H4 (cell line): ENCODE data around the gene TMEM131L. TPM values are rescaled to one million over a fixed set of nuclear protein-coding genes. Genes with fewer than 3 reads are reported as not detected.
"Not testable (repeated sequence)": the region's sequence is repeated elsewhere in the genome, so short reads cannot be mapped to it uniquely, and the experiment has no call there.

ENCODE experiments used
- DNase-seq: peaks from one replicate; pipeline ENCODE4 v3.0.0-alpha.2; 2015; ENCODE audit warnings: low spot score
- total RNA-seq: library from RNA; depleted of rRNA; stranded (reverse); fragments of >200 nt; shearing (Covaris generic); gene quantifications from 2 replicates; pipeline ENCODE4 v1.2.3, GENCODE V29; 2014

The TMEM131L gene
- total RNA-seq, 1 experiment from 2014 or later = 14.2 TPM

DNA sequence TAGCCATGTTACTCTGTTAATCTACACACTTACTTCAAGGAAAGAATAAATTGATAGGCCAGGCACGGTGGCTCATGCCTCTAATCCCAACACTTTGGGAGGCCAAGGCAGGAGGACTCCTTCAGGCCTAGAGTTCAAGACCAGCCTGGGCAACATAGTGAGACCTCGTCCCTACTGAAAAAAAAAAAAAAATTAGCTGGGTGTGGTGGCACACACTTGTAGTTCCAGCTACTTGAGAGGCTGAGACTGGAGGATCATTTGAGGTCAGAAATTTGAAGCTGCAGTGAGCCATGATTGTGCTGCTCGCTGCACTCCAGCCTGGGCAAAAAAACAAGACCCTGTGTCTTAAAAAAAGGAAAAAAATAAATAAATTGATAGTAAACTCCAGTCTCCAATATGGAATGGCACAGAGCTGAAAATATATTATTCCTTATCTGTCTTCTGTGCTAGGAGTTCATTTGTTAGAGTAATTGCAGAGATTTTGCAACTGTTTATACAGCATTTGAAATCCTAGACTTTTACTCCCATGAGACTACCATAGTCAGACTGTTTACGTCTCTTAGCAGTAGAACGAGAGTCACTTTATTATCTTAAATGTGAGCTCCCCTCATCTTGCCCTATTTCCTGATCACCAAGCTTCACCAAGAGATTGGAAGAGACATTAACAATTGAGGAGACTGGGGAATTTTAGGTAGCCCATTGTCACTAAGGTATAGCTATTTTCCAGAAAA lies 18.8 kb upstream of the TMEM131L start:
- DNase-seq = peak; percentile 71

DNA sequence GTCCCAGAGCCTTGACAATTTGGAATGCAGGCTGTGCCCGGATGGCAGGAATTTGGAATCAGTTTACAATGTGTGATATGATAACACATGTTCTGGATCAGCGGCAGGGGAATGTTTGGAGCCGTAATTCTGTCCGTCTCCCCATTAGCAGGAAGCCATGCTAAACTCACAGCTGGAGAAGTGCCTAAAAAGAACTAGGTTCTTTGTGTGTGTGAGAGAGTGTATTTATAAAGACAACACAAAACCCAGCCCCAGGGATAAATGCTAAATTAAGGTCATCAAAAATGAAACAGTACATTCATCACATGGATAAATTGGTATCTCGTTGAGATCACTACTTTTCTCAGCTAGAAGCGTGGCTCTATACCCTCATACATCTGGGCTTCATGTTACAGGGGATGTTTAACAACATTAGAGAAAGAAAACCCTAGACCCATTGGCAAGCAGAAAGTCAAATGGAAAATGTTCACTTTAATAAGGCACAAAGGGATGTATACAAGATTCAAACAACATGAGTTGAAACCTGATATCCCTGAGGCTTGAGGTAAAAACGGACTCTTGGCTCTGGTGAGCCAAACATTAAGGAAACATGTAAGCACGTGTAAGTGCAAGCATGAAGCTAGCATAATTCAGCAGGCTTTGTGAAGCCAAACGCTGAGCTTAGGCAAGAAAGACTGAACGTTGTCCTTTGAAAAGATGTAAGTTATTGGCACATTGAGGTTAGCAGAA lies 18.0 kb upstream of the TMEM131L start:
- DNase-seq = peak; percentile 83

DNA sequence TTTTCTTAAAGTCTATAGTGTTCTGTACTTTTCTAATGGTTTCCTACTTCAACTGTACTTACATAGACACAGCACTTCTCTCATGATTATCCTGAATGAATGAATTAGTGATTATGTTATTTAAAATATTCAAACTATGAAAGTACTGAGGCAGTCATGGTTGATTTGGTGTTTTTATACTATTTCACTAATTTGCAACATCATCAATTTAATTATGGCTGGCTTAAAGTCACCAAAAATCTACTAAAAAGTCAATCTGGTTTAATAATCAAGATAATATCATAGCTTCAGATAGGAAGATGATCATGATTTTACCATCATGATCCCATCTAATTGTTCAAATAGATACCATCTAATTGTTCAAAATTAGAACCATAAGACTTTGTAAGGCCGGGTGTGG lies 16.8 kb upstream of the TMEM131L start:
- DNase-seq = no peak

- no peak for DNase-seq
These were observed 15.6 kb upstream of the TMEM131L start for GRCh38 chr4:153450544-153450917.

DNA sequence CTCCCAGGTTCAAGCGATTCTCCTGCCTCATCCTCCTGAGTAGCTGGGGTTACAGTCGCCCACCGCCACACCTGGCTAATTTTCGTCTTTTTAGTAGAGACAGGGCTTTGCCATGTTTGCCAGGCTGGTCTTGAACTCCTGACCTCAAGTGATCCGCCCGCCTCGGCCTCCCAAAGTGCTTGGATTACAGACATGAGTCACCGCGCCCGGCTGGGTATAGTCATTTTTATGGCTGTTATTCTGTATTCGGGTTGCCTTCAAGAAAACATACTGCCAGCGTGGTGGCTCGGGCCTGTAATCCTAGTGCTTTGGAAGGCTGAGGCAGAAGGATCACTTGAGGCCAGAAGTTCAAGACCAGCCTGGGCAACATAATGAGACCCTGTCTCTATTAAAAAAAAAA lies 15.0 kb upstream of the TMEM131L start:
- DNase-seq = peak; percentile 64

DNA sequence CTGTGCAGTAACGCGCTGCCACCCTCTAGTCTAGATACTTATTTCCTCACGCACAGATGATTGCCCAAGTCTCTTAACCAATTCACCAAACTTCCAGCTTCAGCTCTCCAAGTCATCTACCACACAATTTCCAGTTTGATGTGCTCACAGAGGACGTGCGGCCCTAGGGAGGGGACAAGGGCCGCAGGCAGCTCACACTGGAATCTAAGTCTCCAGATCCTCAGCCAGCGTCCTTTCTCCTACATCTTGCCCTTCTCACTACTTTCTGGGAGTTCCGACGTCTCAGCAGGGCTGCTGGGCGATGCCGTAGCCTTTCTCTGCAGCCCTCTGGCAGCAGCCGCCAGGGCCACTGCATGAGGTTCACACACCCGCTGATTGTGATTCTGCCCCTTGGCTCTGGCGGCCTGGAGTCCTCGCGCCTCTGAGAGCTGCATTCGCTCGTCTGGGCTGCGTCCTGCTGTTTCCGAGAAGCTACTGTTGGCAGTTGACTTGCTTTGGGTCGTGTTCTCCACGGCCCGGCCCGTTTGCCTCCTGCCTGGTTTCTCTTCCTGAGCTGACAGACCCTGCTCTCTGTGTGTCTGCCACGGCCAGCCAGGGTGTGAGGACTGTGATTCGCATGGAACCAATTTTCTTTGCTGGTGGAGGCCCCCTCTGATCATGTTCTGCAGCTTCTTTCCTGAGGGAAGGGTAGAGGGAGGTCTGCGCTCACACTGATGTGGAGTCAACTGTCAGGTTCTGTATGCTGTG lies 14.1 kb upstream of the TMEM131L start:
- DNase-seq = no peak

DNA sequence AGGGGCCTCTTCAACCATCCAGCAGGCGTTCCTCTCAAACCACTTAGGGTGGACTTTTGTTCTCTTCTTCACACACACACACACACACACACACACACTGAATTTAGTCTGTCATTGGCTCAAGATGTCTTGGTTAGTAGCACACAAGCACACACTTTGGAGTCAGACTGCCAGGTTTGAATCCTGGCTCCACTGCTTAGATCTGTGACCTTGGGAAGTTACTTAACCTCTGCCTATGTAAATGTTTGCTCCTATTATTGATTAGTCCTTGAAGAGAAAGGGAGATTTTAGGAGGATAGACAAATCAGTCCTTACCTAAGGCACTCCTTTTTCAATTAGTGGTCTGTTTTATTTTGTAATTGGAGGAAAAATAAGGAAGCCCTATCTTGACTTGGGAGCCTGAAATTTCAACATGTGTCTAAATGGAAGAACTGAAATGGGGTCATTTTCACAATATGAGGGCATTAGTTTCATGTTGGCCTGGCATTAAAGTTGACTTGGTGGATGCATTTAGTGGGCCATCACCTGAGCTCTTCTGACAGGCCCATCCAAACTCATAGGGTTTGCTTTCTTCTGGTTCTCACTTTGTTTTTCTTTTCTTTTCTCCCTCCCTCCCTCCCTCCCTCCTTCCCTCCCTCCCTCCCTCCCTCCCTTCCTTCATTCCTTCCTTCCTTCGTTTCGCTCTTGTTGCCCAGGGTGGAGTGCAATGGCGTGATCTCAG lies 13.3 kb upstream of the TMEM131L start:
- DNase-seq = no peak

DNA sequence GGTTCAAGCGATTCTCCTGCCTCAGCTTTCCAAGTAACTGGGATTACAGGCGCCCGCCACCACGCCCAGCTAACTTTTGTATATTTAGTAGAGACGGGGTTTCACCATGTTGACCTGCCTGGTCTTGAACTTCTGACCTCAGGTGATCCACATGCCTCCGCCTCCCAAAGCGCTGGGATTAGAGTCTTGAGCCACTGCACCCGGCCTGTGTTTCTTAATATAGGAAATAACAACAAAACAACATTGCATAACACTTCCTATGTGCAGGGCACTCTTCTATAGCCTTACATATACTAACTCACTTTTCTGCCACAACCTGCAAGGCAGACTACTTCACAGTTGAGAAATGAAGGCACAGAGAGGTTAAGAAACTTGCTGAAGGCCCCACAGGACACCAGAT lies 12.8 kb upstream of the TMEM131L start:
- no peak for DNase-seq

- DNase-seq = no peak
These were observed 7.2 kb upstream of the TMEM131L start for GRCh38 chr4:153458969-153459368.

DNA sequence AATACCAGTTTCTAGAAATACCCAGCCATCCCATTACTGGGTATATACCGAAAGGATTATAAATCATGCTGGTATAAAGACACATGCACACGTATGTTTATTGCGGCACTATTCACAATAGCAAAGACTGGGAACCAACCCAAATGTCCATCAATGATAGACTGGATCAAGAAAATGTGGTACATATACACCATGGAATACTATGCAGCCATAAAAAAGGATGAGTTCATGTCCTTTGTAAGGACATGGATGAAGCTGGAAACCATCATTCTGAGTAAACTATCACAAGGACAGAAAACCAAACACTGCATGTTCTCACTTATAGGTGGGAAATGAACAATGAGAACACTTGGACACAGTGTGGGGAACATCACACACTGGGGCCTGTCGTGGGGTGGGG lies 4.6 kb upstream of the TMEM131L start:
- DNase-seq = not testable (repeated sequence)

GRCh38 chr4:153464068-153464467 lies 2.1 kb upstream of the TMEM131L start:
- peak; percentile 30 for DNase-seq

- no peak for DNase-seq
These were observed 1.0 kb upstream of the TMEM131L start for GRCh38 chr4:153465140-153465539.

DNA sequence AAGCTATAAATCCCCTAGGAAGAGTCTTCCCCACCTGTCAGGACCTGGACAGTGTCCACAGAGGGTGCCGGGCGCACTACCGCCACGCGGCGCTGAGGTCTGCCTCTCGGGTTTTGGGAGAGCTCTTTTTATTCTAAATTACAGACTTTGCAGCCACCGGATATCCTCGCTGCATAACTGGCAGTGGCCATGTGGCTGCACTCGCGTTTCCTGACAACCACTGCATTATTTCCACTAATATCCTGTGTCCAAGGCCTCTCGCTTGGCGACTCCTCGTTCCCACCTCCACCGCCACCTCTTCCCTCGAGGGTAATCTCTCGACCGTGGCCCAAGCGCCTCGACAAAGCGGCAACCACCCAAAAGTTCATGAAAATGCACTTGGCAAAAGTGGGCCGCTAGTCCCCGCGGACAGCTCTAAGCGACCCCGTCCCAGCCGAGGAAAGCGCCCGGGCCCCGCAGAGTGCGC lies 512 bp upstream of the TMEM131L start:
- peak; percentile 46 for DNase-seq

DNA sequence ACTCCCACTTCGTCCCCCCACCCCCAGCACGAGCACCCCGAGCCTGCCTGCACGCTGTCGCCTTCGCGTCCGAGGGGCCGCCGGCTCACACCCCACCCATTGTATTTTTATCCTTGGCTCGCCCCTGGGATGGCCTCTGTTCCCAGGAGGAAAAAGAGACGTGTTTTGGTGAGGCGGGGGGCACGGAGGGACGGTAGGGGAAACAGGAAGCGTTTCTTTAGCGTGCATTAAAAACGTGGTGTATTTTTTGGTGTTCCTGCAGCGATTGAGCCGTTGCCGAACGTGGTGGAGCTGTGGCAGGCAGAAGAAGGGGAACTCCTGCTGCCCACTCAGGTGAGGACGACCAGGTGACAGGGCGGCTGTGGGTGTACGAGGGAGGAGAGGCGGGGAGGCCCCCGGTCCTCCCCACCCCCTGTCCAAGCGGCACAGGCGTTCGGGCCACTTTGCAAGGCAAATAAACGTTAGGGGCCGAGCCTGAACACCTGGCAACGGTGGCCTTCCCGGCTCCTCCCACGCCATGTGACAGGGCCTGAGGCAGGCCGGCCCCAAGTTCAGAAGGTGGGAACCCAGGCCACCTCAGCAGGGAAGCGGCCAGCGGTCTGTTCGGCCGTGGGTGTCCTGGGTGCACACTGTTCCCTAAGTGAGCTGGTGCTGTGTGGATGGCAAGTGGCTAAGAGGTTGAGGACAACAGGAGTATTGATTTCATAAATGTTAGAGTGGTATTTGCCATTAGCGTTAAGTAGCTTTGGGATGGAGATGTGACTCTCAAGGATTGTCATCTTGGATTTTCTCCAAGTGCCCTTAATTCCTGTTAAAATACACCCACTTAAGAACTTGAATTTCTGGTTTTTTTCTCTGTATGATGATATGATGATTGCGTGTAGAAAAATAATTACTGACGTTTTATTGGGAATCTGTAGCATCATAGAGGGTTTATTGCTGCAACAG lies 1.1 kb downstream of the TMEM131L start:
- no peak for DNase-seq

GRCh38 chr4:153467897-153468262 lies 1.7 kb downstream of the TMEM131L start:
- DNase-seq = no peak

GRCh38 chr4:153468587-153468986 lies 2.4 kb downstream of the TMEM131L start:
- no peak for DNase-seq

GRCh38 chr4:153469031-153469430 lies 2.9 kb downstream of the TMEM131L start:
- DNase-seq = no peak

DNA sequence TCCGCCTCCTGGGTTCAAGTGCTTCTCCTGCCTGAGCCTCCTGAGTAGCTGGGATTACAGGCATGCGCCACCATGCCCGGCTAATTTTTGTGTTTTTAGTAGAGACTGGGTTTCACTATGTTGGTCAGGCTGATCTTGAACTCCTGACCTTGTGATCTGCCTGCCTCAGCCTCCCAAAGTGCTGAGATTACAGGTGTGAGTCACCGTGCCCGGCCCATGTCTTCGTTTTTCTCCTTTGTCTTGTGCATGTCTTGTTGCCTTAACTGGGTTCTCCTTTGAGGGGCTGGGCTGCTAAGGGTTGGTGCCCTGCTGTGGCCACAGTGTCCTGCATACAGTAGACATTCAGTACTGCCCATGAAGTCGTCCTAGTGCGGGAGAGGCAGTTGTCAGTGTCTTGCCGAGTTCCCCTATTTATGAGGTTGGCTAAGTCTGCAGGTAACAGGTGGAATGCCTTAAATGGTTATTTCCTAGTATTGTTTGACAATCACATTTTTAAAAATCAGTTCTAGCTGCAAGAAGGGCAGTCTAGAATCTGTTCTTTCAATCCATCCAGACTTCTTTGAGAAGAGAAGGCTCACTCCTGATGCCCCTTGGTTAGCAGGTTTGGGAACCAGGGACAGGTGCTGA lies 5.0 kb downstream of the TMEM131L start:
- not testable (repeated sequence) for DNase-seq

- no peak for DNase-seq
These were observed 5.5 kb downstream of the TMEM131L start for GRCh38 chr4:153471698-153472093.
